Natural killer cell treated with Interleukin-12 subunit alpha and Interleukin-12 subunit beta and Interleukin-15 and Interleukin-18, amount 100 ng/mL, for 72 hours (primary cell): ENCODE measurements around the gene PTPRC. TPM values are rescaled to one million over a fixed set of nuclear protein-coding genes. Genes with fewer than 3 reads are reported as not detected.

Experiments used
- ATAC-seq, 2 donors: fragments of 150-1000 bp; cut with Tn5 transposase in 1 of 2; sonication (Bioruptor Pico), chemical (Tn5 transposase) in 1 of 2; 2 replicates each; pipeline ENCODE4 v1.10.0; 2021
- DNase-seq: peaks from one replicate; pipeline ENCODE4 v3.0.0; 2022; ENCODE audit warnings: low spot score
- H3K27ac Mint-ChIP-seq, 2 donors: 1 replicate in 1 of 2; 2 replicates in 1 of 2; pipeline ENCODE4 v1.8.0; 2022; ENCODE audit warnings: mixed read lengths in 2 of 2, mild to moderate bottlenecking in 1 of 2, moderate library complexity in 1 of 2
- H3K27me3 Mint-ChIP-seq, 2 donors: 1 replicate in 1 of 2; 2 replicates in 1 of 2; pipeline ENCODE4 v1.8.0; 2022; ENCODE audit warnings: mixed read lengths in 2 of 2
- H3K36me3 Mint-ChIP-seq: one replicate; pipeline ENCODE4 v1.8.0; 2022; ENCODE audit warnings: mixed read lengths
- H3K4me1 Mint-ChIP-seq, 2 donors: 1 replicate in 1 of 2; 2 replicates in 1 of 2; pipeline ENCODE4 v1.8.0; 2022; ENCODE audit warnings: low read depth in 2 of 2, mixed read lengths in 2 of 2, mild to moderate bottlenecking in 1 of 2
- H3K4me3 Mint-ChIP-seq: one replicate; pipeline ENCODE4 v1.8.0; 2022; ENCODE audit warnings: mixed read lengths
- H3K9me3 Mint-ChIP-seq: 2 replicates; pipeline ENCODE4 v1.8.0; 2022; ENCODE audit warnings: mixed read lengths
- total RNA-seq, 2 donors: library from RNA; stranded (reverse); gene quantifications; one replicate each; pipeline ENCODE4 v1.2.3, GENCODE V29; 2022

PTPRC gene
- total RNA-seq, 2 donors from 2014 or later: 334 to 761 TPM

DNA sequence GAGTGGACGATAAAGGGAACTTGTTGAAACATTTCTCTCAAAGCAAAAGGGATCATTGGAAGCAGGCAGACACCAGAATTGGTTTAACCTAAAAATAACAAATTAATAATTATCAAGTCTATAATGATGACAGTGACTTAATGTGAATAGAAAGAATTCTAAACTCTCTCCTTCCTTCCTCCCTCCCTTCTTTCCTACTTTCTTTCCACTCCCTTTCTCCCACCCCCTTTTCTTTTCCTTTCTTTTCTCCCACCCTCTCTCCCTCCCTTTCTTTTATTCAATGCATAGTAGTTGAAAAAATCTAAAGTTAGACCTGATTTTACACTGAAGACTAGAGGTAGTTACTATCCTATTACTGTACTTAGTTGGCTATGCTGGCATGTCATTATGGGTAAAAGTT lies 55.7 kb downstream of the PTPRC start:
- no peak overlapping the region for H3K4me3 Mint-ChIP-seq
- peaks cover 53% of the 10 kb centered on the region for H3K36me3 Mint-ChIP-seq
- peaks cover 56 to 59% of the 10 kb centered on the region in 2 donors for H3K4me1 Mint-ChIP-seq
- H3K27ac Mint-ChIP-seq: peak overlapping the region; percentile 43 to 87
- ATAC-seq: no peak
- DNase-seq: no peak
- no peaks in the 10 kb centered on the region for H3K9me3 Mint-ChIP-seq
- H3K27me3 Mint-ChIP-seq: no peaks in the 10 kb centered on the region

GRCh38 chr1:198696211-198696610 lies 57.4 kb downstream of the PTPRC start:
- Mint-ChIP-seq H3K27ac (peak overlapping the region; percentile 70 to 87), H3K27me3 (no peaks in the 10 kb centered on the region), H3K9me3 (no peaks in the 10 kb centered on the region), H3K36me3 (peaks cover 56% of the 10 kb centered on the region), H3K4me3 (peak overlapping the region; percentile 59), H3K4me1 (peaks cover 52 to 57% of the 10 kb centered on the region in 2 donors)
- DNase-seq (no peak), ATAC-seq (no peak)

GRCh38 chr1:198699167-198700015 lies 60.6 kb downstream of the PTPRC start:
- H3K9me3 Mint-ChIP-seq: no peaks in the 10 kb centered on the region
- H3K36me3 Mint-ChIP-seq: peaks cover 61% of the 10 kb centered on the region
- peak; percentile 64 to 76 for ATAC-seq

GRCh38 chr1:198700016-198700392 lies 61.2 kb downstream of the PTPRC start:
- DNase-seq (no peak), ATAC-seq (no peak)
- H3K4me3 Mint-ChIP-seq: no peak overlapping the region
- H3K9me3 Mint-ChIP-seq: no peaks in the 10 kb centered on the region
- peak overlapping the region; percentile 77 to 91 for H3K27ac Mint-ChIP-seq
- H3K4me1 Mint-ChIP-seq: peaks cover 54 to 64% of the 10 kb centered on the region in 2 donors
- no peaks in the 10 kb centered on the region for H3K27me3 Mint-ChIP-seq
- H3K36me3 Mint-ChIP-seq: peaks cover 66% of the 10 kb centered on the region

More at GRCh38 chr1:198699167-198700015, 60.6 kb downstream of the PTPRC start:
- Mint-ChIP-seq H3K27me3 (no peaks in the 10 kb centered on the region), H3K4me3 (peak overlapping the region; percentile 54), H3K4me1 (peaks cover 53 to 62% of the 10 kb centered on the region in 2 donors), H3K27ac (peak overlapping the region; percentile 77 to 91)
- no peak for DNase-seq

DNA sequence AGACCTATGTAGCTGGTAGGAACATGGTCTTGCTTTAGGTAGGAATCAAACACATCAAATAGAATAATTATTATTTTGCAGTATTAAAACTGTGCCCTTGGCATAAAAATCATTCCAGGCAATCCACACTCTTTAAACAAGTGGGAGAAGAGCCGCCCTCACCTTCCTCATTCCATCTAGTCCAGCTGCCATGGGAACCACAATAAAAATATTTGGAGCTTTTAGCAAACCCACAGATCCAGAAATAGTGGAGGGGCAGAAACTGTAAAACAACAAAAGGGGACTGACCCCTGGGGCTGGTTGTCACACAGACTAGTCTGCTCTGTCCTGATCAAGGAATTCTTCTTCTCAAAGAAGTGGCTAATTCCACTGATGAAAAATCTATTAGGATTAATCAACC lies 61.6 kb downstream of the PTPRC start:
- peak overlapping the region; percentile 29 for H3K4me3 Mint-ChIP-seq
- H3K36me3 Mint-ChIP-seq: peaks cover 70% of the 10 kb centered on the region
- H3K4me1 Mint-ChIP-seq: peaks cover 54 to 68% of the 10 kb centered on the region in 2 donors
- ATAC-seq (no peak), DNase-seq (no peak)
- H3K27ac Mint-ChIP-seq: peak overlapping the region; percentile 77 to 91
- no peaks in the 10 kb centered on the region for H3K27me3 Mint-ChIP-seq
- H3K9me3 Mint-ChIP-seq: no peaks in the 10 kb centered on the region

- Mint-ChIP-seq H3K27me3 (no peaks in the 10 kb centered on the region), H3K27ac (peak overlapping the region; percentile 77 to 91), H3K4me1 (peaks cover 57 to 70% of the 10 kb centered on the region in 2 donors), H3K9me3 (no peaks in the 10 kb centered on the region), H3K36me3 (peaks cover 75% of the 10 kb centered on the region), H3K4me3 (peak overlapping the region; percentile 32)
- peak; percentile 63 to 79 for ATAC-seq
- DNase-seq: no peak
Observed at GRCh38 chr1:198701250-198701649, 62.4 kb downstream of the PTPRC start.

DNA sequence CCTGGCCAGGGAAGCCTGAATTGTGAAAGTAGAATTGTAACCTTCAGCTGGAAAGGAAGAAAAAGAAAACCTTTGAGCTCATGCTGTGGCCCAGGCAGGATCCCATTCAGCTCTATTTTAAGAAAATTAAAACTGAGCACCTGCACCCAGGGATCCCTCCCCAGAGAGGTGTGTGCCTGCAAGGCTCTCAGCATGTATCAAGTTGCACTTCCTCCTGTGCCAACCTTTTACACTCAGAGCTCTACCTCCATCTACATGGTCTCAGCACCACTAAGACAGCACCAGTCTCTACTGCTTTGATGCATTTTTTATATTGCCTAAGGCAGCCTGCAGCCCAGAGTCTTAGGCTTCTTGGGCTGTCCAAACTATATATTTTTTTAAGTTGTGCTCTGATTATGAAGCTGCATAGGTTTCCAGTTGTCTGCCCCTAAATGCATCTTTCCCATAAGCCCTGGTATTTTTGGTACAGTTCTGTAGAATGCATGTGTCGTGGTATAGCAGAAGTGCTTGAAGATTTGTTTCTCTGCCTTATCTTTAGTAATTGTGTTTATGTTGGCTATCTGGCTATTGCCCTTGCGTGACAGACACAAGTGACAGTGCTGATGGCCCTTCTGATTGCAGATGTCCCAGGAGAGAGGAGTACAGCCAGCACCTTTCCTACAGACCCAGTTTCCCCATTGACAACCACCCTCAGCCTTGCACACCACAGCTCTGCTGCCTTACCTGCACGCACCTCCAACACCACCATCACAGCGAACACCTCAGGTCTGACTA lies 63.1 kb downstream of the PTPRC start:
- no peak for DNase-seq
- peaks cover 51 to 63% of the 10 kb centered on the region in 2 donors for H3K4me1 Mint-ChIP-seq
- H3K36me3 Mint-ChIP-seq: peaks cover 70% of the 10 kb centered on the region
- H3K27me3 Mint-ChIP-seq: no peaks in the 10 kb centered on the region
- peak overlapping the region; percentile 77 to 91 for H3K27ac Mint-ChIP-seq
- ATAC-seq: no peak
- peak overlapping the region; percentile 14 for H3K4me3 Mint-ChIP-seq
- no peaks in the 10 kb centered on the region for H3K9me3 Mint-ChIP-seq

DNA sequence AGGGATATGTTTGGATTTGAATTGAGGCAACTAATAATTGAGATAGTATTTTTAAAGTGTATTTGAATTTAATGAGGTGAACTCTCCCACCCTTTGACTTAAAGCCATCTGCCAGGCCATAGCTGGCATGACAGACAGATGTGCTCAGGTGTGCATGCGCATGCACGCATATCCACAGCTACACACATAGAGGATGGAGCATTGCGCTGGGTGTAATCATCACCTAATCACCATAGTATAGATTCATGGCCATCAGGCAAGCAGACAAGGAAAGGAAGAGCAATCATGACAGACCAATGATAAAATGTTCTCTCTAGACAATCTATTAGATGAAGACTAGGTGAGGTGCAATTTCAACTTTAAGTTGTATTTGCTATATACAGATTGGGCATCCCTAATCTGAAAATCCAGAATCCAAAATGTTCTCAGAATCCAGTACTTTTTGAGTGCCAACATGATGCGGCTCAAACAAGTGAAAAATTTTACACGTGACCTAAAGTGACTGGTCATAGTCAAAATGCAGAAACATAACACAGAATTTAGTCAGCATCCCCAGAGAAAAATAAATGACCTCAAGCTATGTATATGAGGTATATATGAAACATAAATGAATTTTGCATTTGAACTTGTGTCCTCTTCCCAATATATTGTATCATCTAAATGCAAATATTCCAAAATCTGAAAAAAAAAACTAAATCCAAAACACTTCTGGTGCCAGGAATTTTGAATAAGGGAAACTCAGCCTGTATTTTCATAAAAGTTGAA lies 70.1 kb downstream of the PTPRC start:
- peak overlapping the region; percentile 52 to 81 for H3K27ac Mint-ChIP-seq
- no peaks in the 10 kb centered on the region for H3K9me3 Mint-ChIP-seq
- H3K4me1 Mint-ChIP-seq: peaks cover 22 to 48% of the 10 kb centered on the region in 2 donors
- H3K27me3 Mint-ChIP-seq: no peaks in the 10 kb centered on the region
- no peak for DNase-seq
- ATAC-seq: no peak
- H3K4me3 Mint-ChIP-seq: no peak overlapping the region
- H3K36me3 Mint-ChIP-seq: peaks cover 56% of the 10 kb centered on the region

DNA sequence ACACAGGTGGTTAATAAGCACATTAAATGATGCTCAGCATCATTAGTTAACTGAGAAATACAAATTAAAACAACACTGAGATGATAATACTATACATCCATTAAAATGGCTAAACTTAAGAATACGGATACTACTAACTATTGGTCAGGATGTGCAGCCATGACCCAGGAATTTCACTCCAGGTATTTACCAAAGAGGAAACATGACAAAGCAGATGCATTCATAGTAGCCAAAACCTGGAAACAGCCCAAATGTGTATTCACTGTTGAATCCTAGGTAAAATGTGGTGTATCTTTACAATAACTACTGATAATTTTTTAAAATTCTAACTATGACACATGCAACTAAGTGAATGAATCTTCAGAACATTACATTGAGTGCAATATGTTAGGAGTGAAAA lies 73.0 kb downstream of the PTPRC start:
- Mint-ChIP-seq H3K27ac (peak overlapping the region; percentile 76 to 80), H3K36me3 (peaks cover 53% of the 10 kb centered on the region), H3K4me1 (peaks cover 23 to 47% of the 10 kb centered on the region in 2 donors), H3K4me3 (no peak overlapping the region), H3K27me3 (no peaks in the 10 kb centered on the region), H3K9me3 (no peaks in the 10 kb centered on the region)
- no peak for DNase-seq
- ATAC-seq: no peak

- peak in 1 of 2 donors; percentile 76 for ATAC-seq
- Mint-ChIP-seq H3K4me1 (peaks cover 24 to 47% of the 10 kb centered on the region in 2 donors), H3K27ac (peak overlapping the region; percentile 76 to 80)
Observed at GRCh38 chr1:198713081-198713480, 74.2 kb downstream of the PTPRC start.

GRCh38 chr1:198714271-198714670 lies 75.4 kb downstream of the PTPRC start:
- Mint-ChIP-seq H3K27ac (peak overlapping the region; percentile 76 to 80), H3K27me3 (no peaks in the 10 kb centered on the region), H3K4me1 (peaks cover 19 to 36% of the 10 kb centered on the region in 2 donors), H3K9me3 (no peaks in the 10 kb centered on the region), H3K4me3 (no peak overlapping the region), H3K36me3 (peaks cover 49% of the 10 kb centered on the region)
- ATAC-seq: no peak
- DNase-seq: no peak

More at GRCh38 chr1:198713081-198713480, 74.2 kb downstream of the PTPRC start:
- no peak for DNase-seq
- Mint-ChIP-seq H3K9me3 (no peaks in the 10 kb centered on the region), H3K27me3 (no peaks in the 10 kb centered on the region), H3K4me3 (no peak overlapping the region), H3K36me3 (peaks cover 58% of the 10 kb centered on the region)

- H3K27me3 Mint-ChIP-seq: no peaks in the 10 kb centered on the region
- no peaks in the 10 kb centered on the region for H3K9me3 Mint-ChIP-seq
- peak overlapping the region; percentile 55 for H3K4me3 Mint-ChIP-seq
- peaks cover 22 to 41% of the 10 kb centered on the region in 2 donors for H3K4me1 Mint-ChIP-seq
- ATAC-seq (peak in 1 of 2 donors; percentile 70), DNase-seq (no peak)
- peaks cover 47% of the 10 kb centered on the region for H3K36me3 Mint-ChIP-seq
- peak overlapping the region; percentile 60 to 65 for H3K27ac Mint-ChIP-seq
Observed at GRCh38 chr1:198716051-198716450, 77.2 kb downstream of the PTPRC start.

GRCh38 chr1:198717510-198717909 lies 78.7 kb downstream of the PTPRC start:
- peaks cover 22 to 36% of the 10 kb centered on the region in 2 donors for H3K4me1 Mint-ChIP-seq
- H3K4me3 Mint-ChIP-seq: no peak overlapping the region
- H3K36me3 Mint-ChIP-seq: peaks cover 45% of the 10 kb centered on the region
- no peak for ATAC-seq
- no peaks in the 10 kb centered on the region for H3K9me3 Mint-ChIP-seq
- peak overlapping the region; percentile 42 to 77 for H3K27ac Mint-ChIP-seq
- H3K27me3 Mint-ChIP-seq: no peaks in the 10 kb centered on the region
- DNase-seq: no peak
